Measurements from ENCODE around the gene AKAP1. TPM values are rescaled to one million over a fixed set of nuclear protein-coding genes. Genes with fewer than 3 reads are reported as not detected.
"Not testable (repeated sequence)": the region's sequence is repeated elsewhere in the genome, so short reads cannot be mapped to it uniquely, and the experiment has no call there.

AKAP1 gene
- total RNA-seq, 1 experiment from 2014 or later: 34.9 TPM

- Histone ChIP-seq H4K20me1 (ENCODE audit: insufficient read depth) (peaks cover 22% of the 10 kb centered on the region), H3K4me3 (no peak overlapping the region), H3K79me2 (ENCODE audit: low read depth) (peaks cover 87% of the 10 kb centered on the region), H3K4me1 (replicated peaks; ENCODE audit: insufficient read depth) (peaks cover 8% of the 10 kb centered on the region; the same call in 1 of the 2 replicates), H3K9me2 (ENCODE audit: insufficient read depth) (no peaks in the 10 kb centered on the region), H3K27ac (no peak overlapping the region), H3K9me3 (ENCODE audit: insufficient read depth, low read depth) (no peaks in the 10 kb centered on the region), H3F3A (ENCODE audit: insufficient read depth, low read depth) (no peaks in the 10 kb centered on the region), H3K36me3 (ENCODE audit: low read depth) (no peaks in the 10 kb centered on the region), H3K27me3 (ENCODE audit: insufficient read depth, low read depth) (no peaks in the 10 kb centered on the region), H3K4me2 (no peak overlapping the region), H2AFZ (no peak overlapping the region)
- POLR2A ChIA-PET (ENCODE audit: unreplicated experiment): no interaction called here
- CTCF ChIA-PET: no interaction called here
- DNase-seq: no peak
- TF ChIP-seq EZH2 (IDR thresholded peaks at IDR 0.05; ENCODE audit: low read depth): no peak
- no peak for TF ChIP-seq CTCF (conservative IDR thresholded peaks at IDR 0.05)
- BruUV-seq (replicated peaks): no TSS peak
- intact Hi-C loops (cut with micrococcal nuclease; ENCODE audit: unreplicated experiment): no loop called here
These were observed 14.1 kb downstream of the AKAP1 start for GRCh38 chr17:57099165-57099564.

GRCh38 chr17:57102122-57102521, 17.1 kb downstream of the AKAP1 start:
- no TSS peak for BruUV-seq (replicated peaks)
- peaks cover 6% of the 10 kb centered on the region; the same call in 1 of the 2 replicates for H3F3A ChIP-seq (ENCODE audit: insufficient read depth, low read depth)
- H4K20me1 ChIP-seq (ENCODE audit: insufficient read depth): peaks cover 8% of the 10 kb centered on the region
- peaks cover 7% of the 10 kb centered on the region for H3K4me1 ChIP-seq (replicated peaks; ENCODE audit: insufficient read depth)
- H3K79me2 ChIP-seq (ENCODE audit: low read depth): peaks cover 73% of the 10 kb centered on the region
- no peak overlapping the region for H3K4me3 ChIP-seq
- H3K27ac ChIP-seq: no peak overlapping the region
- TF ChIP-seq EZH2 (IDR thresholded peaks at IDR 0.05; ENCODE audit: low read depth): no peak
- TF ChIP-seq CTCF (conservative IDR thresholded peaks at IDR 0.05): no peak
- H2AFZ ChIP-seq: no peak overlapping the region
- no peaks in the 10 kb centered on the region for H3K9me3 ChIP-seq (ENCODE audit: insufficient read depth, low read depth)
- no peaks in the 10 kb centered on the region for H3K9me2 ChIP-seq (ENCODE audit: insufficient read depth)
- intact Hi-C loops (cut with micrococcal nuclease; ENCODE audit: unreplicated experiment): no loop called here
- H3K27me3 ChIP-seq (ENCODE audit: insufficient read depth, low read depth): no peaks in the 10 kb centered on the region
- no peak for DNase-seq
- CTCF ChIA-PET: interaction anchor here (0.7 kb wide), 1 partner anchor 240 kb away, joined by 3 read pairs; no protein-coding TSS in a partner anchor
- POLR2A ChIA-PET (ENCODE audit: unreplicated experiment): no interaction called here
- H3K36me3 ChIP-seq (ENCODE audit: low read depth): no peaks in the 10 kb centered on the region
- no peak overlapping the region for H3K4me2 ChIP-seq

GRCh38 chr17:57102660-57103059, 17.6 kb downstream of the AKAP1 start:
- H2AFZ ChIP-seq; H3K9me2 ChIP-seq (ENCODE audit: insufficient read depth); DNase-seq; CTCF ChIA-PET; H3K36me3 ChIP-seq (ENCODE audit: low read depth); H3K4me2 ChIP-seq; H4K20me1 ChIP-seq (ENCODE audit: insufficient read depth); H3K9me3 ChIP-seq (ENCODE audit: insufficient read depth, low read depth); BruUV-seq (replicated peaks); H3K4me3 ChIP-seq; H3K27me3 ChIP-seq (ENCODE audit: insufficient read depth, low read depth); POLR2A ChIA-PET (ENCODE audit: unreplicated experiment); intact Hi-C loops (cut with micrococcal nuclease; ENCODE audit: unreplicated experiment); H3K27ac ChIP-seq: not testable (repeated sequence)
- Histone ChIP-seq H3K79me2 (ENCODE audit: low read depth) (peaks cover 70% of the 10 kb centered on the region), H3F3A (ENCODE audit: insufficient read depth, low read depth) (peaks cover 10% of the 10 kb centered on the region; the same call in 1 of the 2 replicates), H3K4me1 (replicated peaks; ENCODE audit: insufficient read depth) (peaks cover 13% of the 10 kb centered on the region)

Measured in PC-9 (cell line).